Stomach (tissue), 4 donors: ENCODE data around the gene SYDE1.

Experiments used
- EP300 ChIP-seq: sonication (generic); formaldehyde crosslinking; IDR thresholded peaks from one replicate; pipeline ENCODE4 v1.6.1; 2017; ENCODE audit warnings: antibody characterized with exemption
- TF ChIP-seq, protein P1 (sequence below), 7 experiments: fragments of 450-650 bp in 4 of 7; fragments of 200-600 bp in 3 of 7; sonication (generic) in 3 of 7; IDR thresholded peaks; one replicate each; pipeline ENCODE4 v1.5.1; 2016 to 2019; ENCODE audit warnings: antibody characterized with exemption in 7 of 7, control low read depth in 2 of 7, mild to moderate bottlenecking in 1 of 7

DNA sequence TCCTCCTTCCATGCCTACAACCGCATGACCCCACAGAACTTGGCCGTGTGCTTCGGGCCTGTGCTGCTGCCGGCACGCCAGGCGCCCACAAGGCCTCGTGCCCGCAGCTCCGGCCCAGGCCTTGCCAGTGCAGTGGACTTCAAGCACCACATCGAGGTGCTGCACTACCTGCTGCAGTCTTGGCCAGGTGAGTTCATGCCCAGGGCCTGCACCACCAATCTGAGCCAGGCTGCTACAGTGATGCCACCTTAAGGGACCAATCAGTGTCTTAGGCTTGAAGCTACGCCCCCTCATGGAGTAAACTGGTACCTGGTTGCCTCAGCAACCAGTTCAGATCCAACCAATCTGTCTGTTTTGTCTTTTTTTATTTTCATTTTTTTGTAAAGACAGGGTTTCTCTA is 5.2 kb downstream of the SYDE1 start:
- TF ChIP-seq, protein P1, sequence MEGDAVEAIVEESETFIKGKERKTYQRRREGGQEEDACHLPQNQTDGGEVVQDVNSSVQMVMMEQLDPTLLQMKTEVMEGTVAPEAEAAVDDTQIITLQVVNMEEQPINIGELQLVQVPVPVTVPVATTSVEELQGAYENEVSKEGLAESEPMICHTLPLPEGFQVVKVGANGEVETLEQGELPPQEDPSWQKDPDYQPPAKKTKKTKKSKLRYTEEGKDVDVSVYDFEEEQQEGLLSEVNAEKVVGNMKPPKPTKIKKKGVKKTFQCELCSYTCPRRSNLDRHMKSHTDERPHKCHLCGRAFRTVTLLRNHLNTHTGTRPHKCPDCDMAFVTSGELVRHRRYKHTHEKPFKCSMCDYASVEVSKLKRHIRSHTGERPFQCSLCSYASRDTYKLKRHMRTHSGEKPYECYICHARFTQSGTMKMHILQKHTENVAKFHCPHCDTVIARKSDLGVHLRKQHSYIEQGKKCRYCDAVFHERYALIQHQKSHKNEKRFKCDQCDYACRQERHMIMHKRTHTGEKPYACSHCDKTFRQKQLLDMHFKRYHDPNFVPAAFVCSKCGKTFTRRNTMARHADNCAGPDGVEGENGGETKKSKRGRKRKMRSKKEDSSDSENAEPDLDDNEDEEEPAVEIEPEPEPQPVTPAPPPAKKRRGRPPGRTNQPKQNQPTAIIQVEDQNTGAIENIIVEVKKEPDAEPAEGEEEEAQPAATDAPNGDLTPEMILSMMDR (IDR thresholded peaks at IDR 0.05), result no peak
- TF ChIP-seq EP300, result no peak
